Measurements from ENCODE around the gene KCNH3.

- TF ChIP-seq CTCF (IDR thresholded peaks at IDR 0.05; ENCODE audit: extremely low read depth in 1 of 2, insufficient read depth in 1 of 2, low read depth in 1 of 2, low read length in 2 of 2) (no peak), POLR2A (IDR thresholded peaks at IDR 0.05; ENCODE audit: low read depth, low read length) (no peak)
Measured at GRCh38 chr12:49533331-49533730, 5.5 kb upstream of the KCNH3 start.

Data from endothelial cell of umbilical vein (primary cell).